ENCODE measurements around the gene RAB30.
"Not testable (repeated sequence)": the region's sequence is repeated elsewhere in the genome, so short reads cannot be mapped to it uniquely, and the experiment has no call there.

Gene RAB30

GRCh38 chr11:83014951-83015350 is 56.7 kb downstream of the RAB30 start:
- no peak for DNase-seq (ENCODE audit: low read depth, low spot score)
- no peak for TF ChIP-seq SUZ12 (IDR thresholded peaks at IDR 0.05; ENCODE audit: extremely low read depth, insufficient read depth, insufficient read length)
- no peak for TF ChIP-seq YY1 (IDR thresholded peaks at IDR 0.05; ENCODE audit: insufficient read depth, insufficient read length)
- no peak for TF ChIP-seq ZNF274 (IDR thresholded peaks at IDR 0.05; ENCODE audit: low read depth, low read length)
- no peak overlapping the region for H3K4me3 ChIP-seq (ENCODE audit: insufficient read length, low read depth)
- no peaks in the 10 kb centered on the region for H3K9me3 ChIP-seq (ENCODE audit: insufficient read depth, low read length)
- H3K27me3 ChIP-seq (ENCODE audit: insufficient read depth, insufficient read length): no peaks in the 10 kb centered on the region
- no peaks in the 10 kb centered on the region for H3K36me3 ChIP-seq (ENCODE audit: insufficient read depth, insufficient read length, low read length)
- no peaks in the 10 kb centered on the region for H3K4me1 ChIP-seq (ENCODE audit: insufficient read depth, insufficient read length)
- no peak overlapping the region for H3K9ac ChIP-seq (ENCODE audit: insufficient read length, low read depth)

DNA sequence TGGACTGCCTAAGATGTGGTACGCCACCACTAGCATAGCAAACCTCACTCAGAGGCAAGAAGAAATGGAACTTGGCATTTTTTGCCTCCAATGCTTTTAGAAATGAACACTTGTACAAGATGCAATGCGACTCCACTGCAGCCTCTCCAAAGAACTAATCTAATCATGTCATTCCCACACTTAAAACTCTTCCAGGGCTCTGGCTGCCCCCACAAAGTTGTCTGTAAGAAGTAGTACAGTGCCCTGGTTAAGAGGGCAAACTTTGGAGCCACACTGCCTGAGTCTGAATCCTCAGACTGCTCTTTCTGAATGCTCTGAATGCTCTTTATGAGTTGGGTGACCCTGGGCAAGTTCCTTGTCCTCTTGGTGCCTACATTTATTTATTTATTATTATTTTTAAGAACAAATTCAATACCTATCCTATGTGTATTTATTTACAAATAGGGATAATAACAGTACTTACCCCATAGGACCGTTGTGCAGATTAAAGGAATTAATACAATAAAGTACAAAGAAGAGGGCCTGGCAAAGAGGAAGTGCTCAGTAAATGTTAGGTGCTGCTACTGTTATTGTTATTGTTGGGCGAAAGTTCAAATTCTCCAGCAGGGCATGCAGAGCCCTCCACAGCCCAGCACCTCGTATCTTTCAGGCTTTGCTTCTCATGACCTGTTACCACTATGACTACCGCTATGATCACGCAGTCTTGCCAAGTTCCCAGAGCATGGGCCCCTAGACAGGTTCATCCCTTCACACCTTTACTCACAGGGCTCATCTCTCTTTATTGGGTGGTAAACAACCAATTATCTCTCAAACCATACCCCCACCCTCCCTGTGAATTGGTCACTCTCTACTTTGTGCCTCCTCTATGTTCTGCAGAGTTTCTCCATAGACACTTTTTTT is 59.3 kb downstream of the RAB30 start:
- H3K9me3 ChIP-seq (ENCODE audit: insufficient read depth, low read length): no peaks in the 10 kb centered on the region
- no peak overlapping the region for H3K4me3 ChIP-seq (ENCODE audit: insufficient read length, low read depth)
- no peak for DNase-seq (ENCODE audit: low read depth, low spot score)
- no peaks in the 10 kb centered on the region for H3K4me1 ChIP-seq (ENCODE audit: insufficient read depth, insufficient read length)
- no peaks in the 10 kb centered on the region for H3K27me3 ChIP-seq (ENCODE audit: insufficient read depth, insufficient read length)
- no peak overlapping the region for H3K9ac ChIP-seq (ENCODE audit: insufficient read length, low read depth)
- TF ChIP-seq SUZ12 (IDR thresholded peaks at IDR 0.05; ENCODE audit: extremely low read depth, insufficient read depth, insufficient read length) (no peak), YY1 (IDR thresholded peaks at IDR 0.05; ENCODE audit: insufficient read depth, insufficient read length) (no peak), ZNF274 (IDR thresholded peaks at IDR 0.05; ENCODE audit: low read depth, low read length) (no peak)
- H3K36me3 ChIP-seq (ENCODE audit: insufficient read depth, insufficient read length, low read length): no peaks in the 10 kb centered on the region

GRCh38 chr11:83011333-83012167 is 60.1 kb downstream of the RAB30 start:
- DNase-seq (ENCODE audit: low read depth, low spot score): no peak
- Histone ChIP-seq H3K36me3 (ENCODE audit: insufficient read depth, insufficient read length, low read length) (no peaks in the 10 kb centered on the region), H3K4me1 (ENCODE audit: insufficient read depth, insufficient read length) (no peaks in the 10 kb centered on the region), H3K9me3 (ENCODE audit: insufficient read depth, low read length) (no peaks in the 10 kb centered on the region), H3K27me3 (ENCODE audit: insufficient read depth, insufficient read length) (no peaks in the 10 kb centered on the region), H3K9ac (ENCODE audit: insufficient read length, low read depth) (no peak overlapping the region), H3K4me3 (ENCODE audit: insufficient read length, low read depth) (no peak overlapping the region)
- TF ChIP-seq ZNF274 (IDR thresholded peaks at IDR 0.05; ENCODE audit: low read depth, low read length) (no peak), SUZ12 (IDR thresholded peaks at IDR 0.05; ENCODE audit: extremely low read depth, insufficient read depth, insufficient read length) (no peak), YY1 (IDR thresholded peaks at IDR 0.05; ENCODE audit: insufficient read depth, insufficient read length) (no peak)

DNA sequence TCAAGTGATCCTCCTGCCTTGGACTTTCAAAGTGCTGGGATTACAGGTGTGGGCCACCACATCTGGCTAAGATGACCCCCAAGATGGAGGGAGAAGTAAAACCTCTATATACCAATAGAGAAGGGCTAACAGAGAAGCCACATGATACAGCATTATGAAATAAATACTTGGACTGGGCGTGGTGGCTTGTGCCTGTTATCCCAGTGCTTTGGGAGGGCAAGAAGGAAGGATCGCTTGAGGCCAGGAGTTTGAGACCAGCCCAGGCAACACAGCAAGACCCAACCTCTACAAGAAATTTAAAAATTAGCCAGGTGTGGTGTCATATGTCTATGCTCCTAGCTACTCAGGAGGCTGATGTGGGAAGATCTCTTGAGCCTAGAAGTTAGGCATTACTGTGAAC is 61.7 kb downstream of the RAB30 start:
- Histone ChIP-seq H3K4me3 (ENCODE audit: insufficient read length, low read depth) (no peak overlapping the region), H3K27me3 (ENCODE audit: insufficient read depth, insufficient read length) (no peaks in the 10 kb centered on the region), H3K36me3 (ENCODE audit: insufficient read depth, insufficient read length, low read length) (no peaks in the 10 kb centered on the region), H3K9me3 (ENCODE audit: insufficient read depth, low read length) (no peaks in the 10 kb centered on the region), H3K4me1 (ENCODE audit: insufficient read depth, insufficient read length) (no peaks in the 10 kb centered on the region), H3K9ac (ENCODE audit: insufficient read length, low read depth) (no peak overlapping the region)
- TF ChIP-seq ZNF274 (IDR thresholded peaks at IDR 0.05; ENCODE audit: low read depth, low read length) (no peak), YY1 (IDR thresholded peaks at IDR 0.05; ENCODE audit: insufficient read depth, insufficient read length) (no peak), SUZ12 (IDR thresholded peaks at IDR 0.05; ENCODE audit: extremely low read depth, insufficient read depth, insufficient read length) (no peak)
- DNase-seq (ENCODE audit: low read depth, low spot score): no peak

GRCh38 chr11:83009136-83009535 is 62.6 kb downstream of the RAB30 start:
- H3K9ac ChIP-seq (ENCODE audit: insufficient read length, low read depth); H3K36me3 ChIP-seq (ENCODE audit: insufficient read depth, insufficient read length, low read length); H3K4me1 ChIP-seq (ENCODE audit: insufficient read depth, insufficient read length); DNase-seq (ENCODE audit: low read depth, low spot score); H3K9me3 ChIP-seq (ENCODE audit: insufficient read depth, low read length); H3K4me3 ChIP-seq (ENCODE audit: insufficient read length, low read depth); H3K27me3 ChIP-seq (ENCODE audit: insufficient read depth, insufficient read length): not testable (repeated sequence)

DNA sequence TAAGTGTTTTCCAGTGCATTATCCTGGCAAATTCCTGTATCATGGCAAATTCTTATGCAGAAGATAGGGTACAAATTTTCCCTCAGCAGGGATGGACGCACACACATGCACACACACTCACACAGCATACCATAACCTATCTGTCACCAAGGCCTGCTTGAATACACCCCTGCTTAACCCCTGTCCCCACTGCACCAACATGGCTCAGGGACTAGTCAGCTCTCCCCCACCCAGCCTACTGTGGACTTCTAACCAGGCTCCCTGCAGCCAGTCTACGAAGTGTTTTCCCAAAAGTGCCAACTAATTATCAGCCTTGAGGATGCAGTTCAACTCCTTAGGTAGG is 63.1 kb downstream of the RAB30 start:
- no peak for DNase-seq (ENCODE audit: low read depth, low spot score)
- H3K36me3 ChIP-seq (ENCODE audit: insufficient read depth, insufficient read length, low read length): no peaks in the 10 kb centered on the region
- H3K4me1 ChIP-seq (ENCODE audit: insufficient read depth, insufficient read length): no peaks in the 10 kb centered on the region
- no peaks in the 10 kb centered on the region for H3K9me3 ChIP-seq (ENCODE audit: insufficient read depth, low read length)
- TF ChIP-seq YY1 (IDR thresholded peaks at IDR 0.05; ENCODE audit: insufficient read depth, insufficient read length) (no peak), SUZ12 (IDR thresholded peaks at IDR 0.05; ENCODE audit: extremely low read depth, insufficient read depth, insufficient read length) (no peak), ZNF274 (IDR thresholded peaks at IDR 0.05; ENCODE audit: low read depth, low read length) (no peak)
- H3K4me3 ChIP-seq (ENCODE audit: insufficient read length, low read depth): no peak overlapping the region
- no peak overlapping the region for H3K9ac ChIP-seq (ENCODE audit: insufficient read length, low read depth)
- no peaks in the 10 kb centered on the region for H3K27me3 ChIP-seq (ENCODE audit: insufficient read depth, insufficient read length)

- no peaks in the 10 kb centered on the region for H3K36me3 ChIP-seq (ENCODE audit: insufficient read depth, insufficient read length, low read length)
- no peak for DNase-seq (ENCODE audit: low read depth, low spot score)
- TF ChIP-seq SUZ12 (IDR thresholded peaks at IDR 0.05; ENCODE audit: extremely low read depth, insufficient read depth, insufficient read length): no peak
- TF ChIP-seq YY1 (IDR thresholded peaks at IDR 0.05; ENCODE audit: insufficient read depth, insufficient read length): no peak
- TF ChIP-seq ZNF274 (IDR thresholded peaks at IDR 0.05; ENCODE audit: low read depth, low read length): no peak
- H3K9me3 ChIP-seq (ENCODE audit: insufficient read depth, low read length): no peaks in the 10 kb centered on the region
- H3K27me3 ChIP-seq (ENCODE audit: insufficient read depth, insufficient read length): no peaks in the 10 kb centered on the region
- no peaks in the 10 kb centered on the region for H3K4me1 ChIP-seq (ENCODE audit: insufficient read depth, insufficient read length)
- H3K4me3 ChIP-seq (ENCODE audit: insufficient read length, low read depth): no peak overlapping the region
- no peak overlapping the region for H3K9ac ChIP-seq (ENCODE audit: insufficient read length, low read depth)
These were observed 63.7 kb downstream of the RAB30 start for GRCh38 chr11:83007909-83008580.

Data from NT2/D1 (cell line).